ENCODE results near the gene TUBA1B. TPM values are rescaled to one million over a fixed set of nuclear protein-coding genes. Genes with fewer than 3 reads are reported as not detected.
"Not testable (repeated sequence)": the region's sequence is repeated elsewhere in the genome, so short reads cannot be mapped to it uniquely, and the experiment has no call there.

Gene TUBA1B
- total and polyA plus RNA-seq, 11 donors, result 189 to 1,651 (median 464) TPM

DNA sequence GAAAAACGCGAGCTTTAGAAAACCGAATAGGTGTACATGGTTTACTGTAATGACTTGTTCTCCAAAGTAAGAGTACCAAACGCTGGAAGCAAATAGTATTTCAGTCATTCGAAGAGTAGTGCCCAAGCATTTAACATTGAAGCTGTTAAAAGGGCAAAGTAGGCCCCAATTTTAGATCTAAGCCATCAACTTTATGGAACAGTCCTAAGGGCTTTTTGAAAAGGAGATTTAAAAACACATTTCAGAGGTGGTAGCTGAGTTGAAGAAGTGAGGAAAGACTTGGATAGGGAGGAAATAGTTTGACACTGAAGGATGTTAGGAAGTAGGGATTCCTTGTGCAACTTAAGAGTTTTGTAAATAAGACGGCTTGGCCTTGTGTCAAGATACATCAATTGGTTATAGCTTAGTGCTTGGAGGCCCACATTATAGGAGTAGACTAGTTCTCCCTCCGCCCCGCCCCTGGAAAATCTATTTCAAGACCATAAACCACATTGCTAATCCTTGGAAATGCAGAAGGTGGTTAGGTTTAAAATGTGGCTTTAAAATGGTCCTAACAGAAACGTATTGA, 783 bp upstream of the TUBA1B start:
- intact Hi-C loops (cut with DNase I), result loop anchor here in 9 of 10 donors (1.0 to 5.0 kb wide), 7 partner anchors 21 to 103 kb away; partner anchors contain the start of genes TUBA1A (in 7 of the 9) and LMBR1L (in 1 of the 9)
- 17 to 28% (median 23%) methylated on average over 9 of the region's 9 CpGs for WGBS, 4 donors
- peaks cover 4 to 44% (median 25%) of the 10 kb centered on the region in 12 donors for H3K4me1 ChIP-seq

DNA sequence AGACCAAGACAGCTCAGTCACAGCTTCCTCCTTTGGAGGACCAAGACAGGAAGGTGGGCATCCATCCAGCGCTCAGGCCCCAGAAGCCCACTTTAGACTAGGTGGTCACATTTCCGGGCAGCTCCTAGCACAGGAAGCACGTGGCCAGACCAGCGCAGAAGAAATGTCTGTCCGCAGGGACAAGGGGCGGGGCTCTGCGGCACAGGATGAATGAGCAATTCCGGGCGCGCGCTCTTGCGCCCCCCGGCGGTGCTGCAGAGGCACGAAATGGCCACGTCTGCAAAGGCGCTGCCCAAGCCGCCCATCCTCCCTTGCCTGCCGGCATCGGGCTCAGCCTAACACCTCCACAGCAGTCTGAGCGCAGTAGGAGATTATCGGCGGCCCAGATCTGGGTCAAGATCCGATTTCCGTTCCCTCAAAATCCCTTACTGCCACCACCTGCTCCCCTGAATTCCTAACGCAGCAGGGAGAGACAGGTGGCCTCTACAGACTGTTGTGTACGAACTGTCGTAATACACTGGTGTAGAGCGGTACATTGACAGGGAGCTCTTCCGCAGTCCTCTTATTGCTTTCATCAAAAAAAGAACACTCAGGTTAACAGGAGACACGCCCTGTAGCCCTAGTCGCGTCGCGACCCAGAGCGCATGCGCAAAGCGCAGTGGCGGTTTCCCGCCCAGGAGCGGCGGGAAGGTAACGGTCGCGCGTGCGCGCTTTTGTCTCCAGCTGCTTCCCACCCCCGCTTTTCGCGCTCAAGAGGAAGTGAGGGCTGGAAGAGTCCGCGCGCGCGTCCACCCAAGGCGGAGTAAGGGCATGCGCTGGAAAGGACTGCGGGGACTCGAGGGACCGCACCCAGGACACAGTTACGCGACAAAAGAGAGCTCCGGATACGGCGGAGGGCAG, 794 bp downstream of the TUBA1B start:
- intact Hi-C loops (cut with DNase I), result loop anchor here (1.0 to 5.0 kb wide), 12 partner anchors 20 to 105 kb away; partner anchors contain the start of genes TUBA1A (in 8 of the 10) and LMBR1L (in 2 of the 10)
- H3K27me3 ChIP-seq, result no peaks in the 10 kb centered on the region
- ATAC-seq, result peak; percentile 85 to 91 (median 86)
- WGBS, 4 donors, result 0 to 1% (median 1%) methylated on average over 48 to 66 of the region's 66 CpGs
- DNase-seq, result peak; percentile 94 to 97 (median 96)
- H3K27ac ChIP-seq, result peak overlapping the region; percentile 93 to 100 (median 100)
- no peaks in the 10 kb centered on the region for H3K9me3 ChIP-seq
- TF ChIP-seq POLR2A (IDR thresholded peaks at IDR 0.05), result no peak
- TF ChIP-seq, protein P1, sequence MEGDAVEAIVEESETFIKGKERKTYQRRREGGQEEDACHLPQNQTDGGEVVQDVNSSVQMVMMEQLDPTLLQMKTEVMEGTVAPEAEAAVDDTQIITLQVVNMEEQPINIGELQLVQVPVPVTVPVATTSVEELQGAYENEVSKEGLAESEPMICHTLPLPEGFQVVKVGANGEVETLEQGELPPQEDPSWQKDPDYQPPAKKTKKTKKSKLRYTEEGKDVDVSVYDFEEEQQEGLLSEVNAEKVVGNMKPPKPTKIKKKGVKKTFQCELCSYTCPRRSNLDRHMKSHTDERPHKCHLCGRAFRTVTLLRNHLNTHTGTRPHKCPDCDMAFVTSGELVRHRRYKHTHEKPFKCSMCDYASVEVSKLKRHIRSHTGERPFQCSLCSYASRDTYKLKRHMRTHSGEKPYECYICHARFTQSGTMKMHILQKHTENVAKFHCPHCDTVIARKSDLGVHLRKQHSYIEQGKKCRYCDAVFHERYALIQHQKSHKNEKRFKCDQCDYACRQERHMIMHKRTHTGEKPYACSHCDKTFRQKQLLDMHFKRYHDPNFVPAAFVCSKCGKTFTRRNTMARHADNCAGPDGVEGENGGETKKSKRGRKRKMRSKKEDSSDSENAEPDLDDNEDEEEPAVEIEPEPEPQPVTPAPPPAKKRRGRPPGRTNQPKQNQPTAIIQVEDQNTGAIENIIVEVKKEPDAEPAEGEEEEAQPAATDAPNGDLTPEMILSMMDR (IDR thresholded peaks at IDR 0.05), result peak; percentile 85 to 98 (median 91)
- H3K4me1 ChIP-seq, result peaks cover 4 to 44% (median 25%) of the 10 kb centered on the region in 12 donors
- peak overlapping the region; percentile 54 to 100 (median 98) for H3K4me3 ChIP-seq
- H3K36me3 ChIP-seq, result peaks cover 0 to 34% (median 28%) of the 10 kb centered on the region in 9 donors

More for the DNA sequence above, 783 bp upstream of the TUBA1B start:
- H3K36me3 ChIP-seq, result peaks cover 0 to 29% (median 25%) of the 10 kb centered on the region in 9 donors
- peak overlapping the region; percentile 93 to 100 (median 100) for H3K27ac ChIP-seq
- no peaks in the 10 kb centered on the region for H3K9me3 ChIP-seq
- no peak for DNase-seq
- ATAC-seq, result no peak
- no peak for TF ChIP-seq POLR2A (IDR thresholded peaks at IDR 0.05)
- TF ChIP-seq, protein P1 (IDR thresholded peaks at IDR 0.05), result no peak
- H3K4me3 ChIP-seq, result peak overlapping the region; percentile 41 to 100 (median 98)
- H3K27me3 ChIP-seq, result no peaks in the 10 kb centered on the region

DNA sequence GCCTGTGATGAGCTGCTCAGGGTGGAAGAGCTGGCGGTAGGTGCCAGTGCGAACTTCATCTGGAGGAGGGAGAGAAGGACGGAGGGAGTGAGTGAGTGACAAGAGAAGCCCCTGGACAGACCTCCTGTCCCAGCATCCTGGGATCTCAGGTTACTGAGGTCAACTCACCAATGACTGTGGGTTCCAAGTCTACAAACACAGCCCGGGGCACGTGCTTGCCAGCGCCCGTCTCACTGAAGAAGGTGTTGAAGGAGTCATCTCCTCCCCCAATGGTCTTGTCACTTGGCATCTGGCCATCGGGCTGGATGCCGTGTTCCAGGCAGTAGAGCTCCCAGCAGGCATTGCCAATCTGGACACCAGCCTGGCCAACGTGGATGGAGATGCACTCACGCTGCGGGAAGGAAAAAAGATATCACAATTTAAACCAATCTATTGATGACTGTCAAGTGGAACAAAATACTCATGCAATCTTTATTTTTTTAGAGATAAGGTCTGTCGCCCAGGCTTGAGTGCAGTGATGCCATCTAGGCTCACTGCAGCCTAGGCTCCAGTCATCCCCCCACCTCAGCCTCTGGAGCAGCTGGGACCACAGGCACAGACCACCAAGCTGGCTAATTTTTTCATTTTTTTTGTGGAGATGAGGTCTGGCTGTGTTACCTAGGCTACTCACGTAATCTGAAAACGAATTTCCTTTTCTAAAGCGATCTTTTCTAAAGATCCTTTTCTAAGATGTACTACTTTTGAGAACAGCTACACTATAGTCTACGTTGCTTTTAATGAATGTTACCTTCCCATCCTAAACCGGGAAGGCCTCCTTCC, 1.7 kb downstream of the TUBA1B start:
- WGBS, 4 donors, result 30 to 37% (median 34%) methylated on average over 14 to 18 of the region's 18 CpGs
- intact Hi-C loops (cut with DNase I), result loop anchor here (1.0 to 10.0 kb wide), 13 partner anchors 19 to 105 kb away; partner anchors contain the start of genes TUBA1A (in 8 of the 10), KMT2D (in 7 of the 10), RHEBL1 (in 7 of the 10) and LMBR1L (in 2 of the 10)
- no peaks in the 10 kb centered on the region for H3K27me3 ChIP-seq
- ATAC-seq, result no peak
- peak overlapping the region; percentile 54 to 100 (median 98) for H3K4me3 ChIP-seq
- H3K4me1 ChIP-seq, result peaks cover 4 to 44% (median 25%) of the 10 kb centered on the region in 12 donors
- no peaks in the 10 kb centered on the region for H3K9me3 ChIP-seq
- H3K36me3 ChIP-seq, result peaks cover 0 to 34% (median 28%) of the 10 kb centered on the region in 9 donors
- peak in 3 of 5 donors; percentile 22 to 62 (median 62) for DNase-seq
- TF ChIP-seq, protein P1 (IDR thresholded peaks at IDR 0.05), result no peak
- no peak for TF ChIP-seq POLR2A (IDR thresholded peaks at IDR 0.05)
- peak overlapping the region; percentile 4 to 100 (median 100) for H3K27ac ChIP-seq

DNA sequence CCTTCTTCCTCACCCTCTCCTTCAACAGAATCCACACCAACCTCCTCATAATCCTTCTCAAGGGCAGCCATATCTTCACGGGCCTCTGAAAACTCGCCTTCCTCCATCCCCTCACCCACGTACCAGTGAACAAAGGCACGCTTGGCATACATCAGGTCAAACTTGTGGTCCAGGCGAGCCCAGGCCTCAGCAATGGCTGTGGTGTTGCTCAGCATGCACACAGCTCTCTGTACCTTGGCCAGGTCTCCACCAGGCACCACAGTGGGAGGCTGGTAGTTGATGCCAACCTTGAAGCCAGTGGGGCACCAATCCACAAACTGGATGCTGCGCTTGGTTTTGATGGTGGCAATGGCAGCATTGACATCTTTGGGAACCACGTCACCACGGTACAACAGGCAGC, 3.2 kb downstream of the TUBA1B start:
- peaks cover 0 to 34% (median 28%) of the 10 kb centered on the region in 9 donors for H3K36me3 ChIP-seq
- not testable (repeated sequence) for H3K27me3 ChIP-seq, H3K9me3 ChIP-seq, DNase-seq, H3K4me3 ChIP-seq, ATAC-seq, H3K27ac ChIP-seq
- intact Hi-C loops (cut with DNase I), result loop anchor here in 7 of 10 donors (2.0 to 10.0 kb wide), 2 partner anchors 33 to 63 kb away; partner anchors contain the start of genes KMT2D (in 7 of the 7), RHEBL1 (in 7 of the 7) and DHH (in 1 of the 7)
- WGBS, 4 donors, result 82 to 96% (median 92%) methylated on average over 4 to 8 of the region's 8 CpGs
- H3K4me1 ChIP-seq, result peaks cover 4 to 34% (median 23%) of the 10 kb centered on the region in 12 donors
